ENCODE data around the gene SUGP1.

The SUGP1 gene

DNA sequence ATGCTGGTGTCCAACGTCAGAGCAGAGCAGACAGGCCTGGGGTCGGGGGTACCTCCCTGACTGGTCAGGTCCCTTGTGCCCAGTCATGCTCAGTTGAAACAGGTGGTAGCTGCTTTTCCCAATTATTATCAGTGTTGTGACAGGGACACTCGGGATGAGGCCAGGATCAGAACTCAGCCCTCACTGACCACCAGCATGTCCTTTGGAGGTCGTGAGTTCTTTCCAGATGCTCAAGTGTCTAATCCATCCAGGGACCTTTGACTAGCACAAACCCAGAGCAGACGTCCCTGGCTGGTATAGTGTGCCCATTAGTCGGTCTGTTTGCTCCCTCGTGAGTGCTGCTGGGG is 22.7 kb upstream of the SUGP1 start:
- DNase-seq: no peak
- in situ Hi-C loops (cut with MboI; ENCODE audit: low pct_unique_long_range_greater_than_20kb, low sequenced_read_pairs): no loop called here

GRCh38 chr19:19342086-19343015 is 22.0 kb upstream of the SUGP1 start:
- DNase-seq: peak; percentile 39

GRCh38 chr19:19341026-19341425 is 20.7 kb upstream of the SUGP1 start:
- DNase-seq: no peak
- in situ Hi-C loops (cut with MboI; ENCODE audit: low pct_unique_long_range_greater_than_20kb, low sequenced_read_pairs): no loop called here

More at GRCh38 chr19:19342086-19343015, 22.0 kb upstream of the SUGP1 start:
- in situ Hi-C loops (cut with MboI; ENCODE audit: low pct_unique_long_range_greater_than_20kb, low sequenced_read_pairs): no loop called here

DNA sequence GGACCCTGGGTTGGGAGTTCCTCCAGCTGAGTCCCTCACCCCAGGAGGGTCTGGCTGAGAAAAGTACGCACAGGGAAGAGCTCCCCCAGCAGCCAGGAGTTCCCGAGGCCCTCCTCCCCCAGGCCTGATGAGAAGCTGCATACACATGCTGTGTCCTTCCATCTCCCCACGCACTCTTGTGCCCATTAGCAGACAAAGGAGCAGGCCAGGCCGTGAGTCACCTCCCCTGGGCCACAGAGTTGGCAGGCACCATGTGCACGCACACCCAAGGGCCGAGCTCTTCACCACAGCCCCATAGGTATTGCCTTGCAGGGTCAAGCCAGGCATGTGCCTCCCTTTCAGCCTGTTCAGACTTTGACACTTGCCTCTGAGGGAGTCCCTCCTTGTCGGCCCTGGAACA is 17.8 kb upstream of the SUGP1 start:
- in situ Hi-C loops (cut with MboI; ENCODE audit: low pct_unique_long_range_greater_than_20kb, low sequenced_read_pairs): no loop called here
- no peak for DNase-seq

GRCh38 chr19:19337120-19337519 is 16.8 kb upstream of the SUGP1 start:
- DNase-seq: no peak
- in situ Hi-C loops (cut with MboI; ENCODE audit: low pct_unique_long_range_greater_than_20kb, low sequenced_read_pairs): no loop called here

- in situ Hi-C loops (cut with MboI; ENCODE audit: low pct_unique_long_range_greater_than_20kb, low sequenced_read_pairs): no loop called here
- DNase-seq: no peak
Measured at GRCh38 chr19:19336597-19336996, 16.3 kb upstream of the SUGP1 start.

DNA sequence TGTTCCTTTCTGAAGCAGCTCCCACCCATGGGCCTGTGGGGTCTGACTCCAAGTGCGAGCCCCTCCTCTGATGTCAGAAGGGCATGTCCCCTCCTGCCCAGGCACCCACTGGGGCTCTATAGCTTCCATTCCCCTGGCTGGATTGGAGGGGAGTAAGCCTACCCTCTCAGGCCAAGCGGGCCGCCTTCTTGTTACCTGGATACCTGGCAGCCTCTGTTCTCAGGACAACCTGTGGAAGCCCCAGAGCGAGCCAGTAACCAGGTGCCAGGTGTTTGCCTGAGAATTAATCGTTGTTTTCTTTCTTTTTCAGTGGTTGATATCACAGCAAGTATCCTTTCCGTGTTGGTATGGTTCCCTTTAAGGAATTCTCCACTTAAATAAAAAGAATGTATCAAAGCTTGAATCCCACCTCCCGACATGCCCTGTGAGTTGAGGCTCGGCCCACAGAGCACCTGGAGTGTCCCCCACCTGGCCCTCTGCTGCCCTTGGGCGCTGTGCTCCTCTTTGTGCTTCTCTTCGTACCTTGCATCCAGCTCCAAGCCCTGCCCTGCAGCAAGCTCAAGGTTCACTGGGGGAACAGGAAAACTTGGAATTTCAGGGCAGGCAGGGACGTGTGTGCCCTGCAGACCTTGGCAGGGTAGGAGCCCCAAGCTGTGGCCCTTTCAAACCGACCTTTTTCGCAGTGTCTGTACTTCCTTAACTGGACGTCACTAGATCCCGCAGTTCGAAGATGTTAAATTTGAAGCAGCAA is 15.3 kb upstream of the SUGP1 start:
- in situ Hi-C loops (cut with MboI; ENCODE audit: low pct_unique_long_range_greater_than_20kb, low sequenced_read_pairs): no loop called here
- DNase-seq: no peak

DNA sequence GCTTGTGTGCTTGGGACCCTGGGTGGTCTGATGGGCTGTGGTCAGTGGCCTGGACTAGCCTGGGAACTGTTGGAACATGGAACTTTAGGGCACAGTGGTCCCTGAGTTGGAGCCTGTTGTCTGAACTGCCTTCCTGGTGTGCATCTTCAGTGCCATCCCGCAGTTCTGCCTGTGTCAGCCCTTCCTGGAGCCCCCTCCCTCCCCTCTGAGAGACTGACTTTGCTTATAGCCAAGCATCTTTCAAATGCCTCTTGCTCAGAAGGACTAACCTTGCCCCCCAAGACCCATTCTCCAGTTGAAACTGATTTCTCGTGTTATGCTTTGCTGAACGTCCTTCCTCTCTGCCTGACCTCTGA is 14.7 kb upstream of the SUGP1 start:
- in situ Hi-C loops (cut with MboI; ENCODE audit: low pct_unique_long_range_greater_than_20kb, low sequenced_read_pairs): no loop called here
- DNase-seq: no peak

- in situ Hi-C loops (cut with MboI; ENCODE audit: low pct_unique_long_range_greater_than_20kb, low sequenced_read_pairs): no loop called here
- no peak for DNase-seq
Measured at GRCh38 chr19:19334063-19334988, 14.0 kb upstream of the SUGP1 start.

GRCh38 chr19:19329126-19329525 is 8.8 kb upstream of the SUGP1 start:
- DNase-seq: peak; percentile 13
- in situ Hi-C loops (cut with MboI; ENCODE audit: low pct_unique_long_range_greater_than_20kb, low sequenced_read_pairs): no loop called here

- in situ Hi-C loops (cut with MboI; ENCODE audit: low pct_unique_long_range_greater_than_20kb, low sequenced_read_pairs): no loop called here
- DNase-seq: no peak
Measured at GRCh38 chr19:19327672-19328071, 7.4 kb upstream of the SUGP1 start.

- in situ Hi-C loops (cut with MboI; ENCODE audit: low pct_unique_long_range_greater_than_20kb, low sequenced_read_pairs): no loop called here
Measured at GRCh38 chr19:19324059-19324770, 3.9 kb upstream of the SUGP1 start.

GRCh38 chr19:19321141-19321577 is 850 bp upstream of the SUGP1 start:
- in situ Hi-C loops (cut with MboI; ENCODE audit: low pct_unique_long_range_greater_than_20kb, low sequenced_read_pairs): no loop called here
- DNase-seq: peak; percentile 29

More at GRCh38 chr19:19324059-19324770, 3.9 kb upstream of the SUGP1 start:
- DNase-seq: no peak

- DNase-seq: no peak
- in situ Hi-C loops (cut with MboI; ENCODE audit: low pct_unique_long_range_greater_than_20kb, low sequenced_read_pairs): no loop called here
Measured at GRCh38 chr19:19319732-19320360, 463 bp downstream of the SUGP1 start.

DNA sequence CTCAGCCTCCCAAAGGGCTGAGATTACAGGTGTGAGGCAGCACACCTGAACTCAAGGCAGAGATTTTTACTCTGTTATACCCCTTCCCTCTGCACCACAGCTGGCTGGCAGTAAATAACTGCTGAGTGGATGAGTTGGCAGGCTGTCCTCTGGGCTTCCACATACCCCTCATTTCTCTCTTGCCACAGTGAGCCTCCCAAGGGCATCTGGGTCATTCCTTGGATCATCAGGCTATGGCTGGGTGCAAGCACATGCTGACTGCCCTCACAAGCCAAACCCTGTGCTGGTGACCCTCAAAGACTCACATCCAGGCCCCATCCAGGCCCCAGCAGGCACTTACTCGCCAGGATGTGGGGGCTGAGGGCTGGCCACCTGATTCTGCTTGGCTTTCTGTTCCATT is 4.2 kb downstream of the SUGP1 start:
- DNase-seq: no peak
- in situ Hi-C loops (cut with MboI; ENCODE audit: low pct_unique_long_range_greater_than_20kb, low sequenced_read_pairs): no loop called here

DNA sequence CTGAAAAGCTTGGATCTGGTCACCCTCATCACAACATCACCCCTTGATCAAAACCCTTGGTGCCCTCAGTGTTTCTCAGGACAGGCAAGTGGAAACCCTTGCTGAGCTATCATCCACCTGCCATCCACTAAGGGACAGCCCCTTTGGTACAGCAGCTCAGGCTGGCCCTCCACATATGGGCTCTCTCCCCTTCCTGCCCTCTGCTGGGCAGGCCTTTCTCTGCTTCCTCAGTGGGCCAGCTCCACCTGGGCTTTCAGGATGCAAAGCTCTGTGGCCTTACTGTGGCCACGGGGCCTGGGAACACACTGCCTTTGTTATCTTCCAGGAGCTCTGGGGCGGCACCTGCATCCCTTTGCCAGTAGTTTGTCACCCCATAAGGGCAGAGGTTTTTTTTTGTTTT is 4.9 kb downstream of the SUGP1 start:
- in situ Hi-C loops (cut with MboI; ENCODE audit: low pct_unique_long_range_greater_than_20kb, low sequenced_read_pairs): no loop called here
- DNase-seq: no peak

- in situ Hi-C loops (cut with MboI; ENCODE audit: low pct_unique_long_range_greater_than_20kb, low sequenced_read_pairs): no loop called here
- no peak for DNase-seq
Measured at GRCh38 chr19:19308373-19308772, 11.9 kb downstream of the SUGP1 start.

DNA sequence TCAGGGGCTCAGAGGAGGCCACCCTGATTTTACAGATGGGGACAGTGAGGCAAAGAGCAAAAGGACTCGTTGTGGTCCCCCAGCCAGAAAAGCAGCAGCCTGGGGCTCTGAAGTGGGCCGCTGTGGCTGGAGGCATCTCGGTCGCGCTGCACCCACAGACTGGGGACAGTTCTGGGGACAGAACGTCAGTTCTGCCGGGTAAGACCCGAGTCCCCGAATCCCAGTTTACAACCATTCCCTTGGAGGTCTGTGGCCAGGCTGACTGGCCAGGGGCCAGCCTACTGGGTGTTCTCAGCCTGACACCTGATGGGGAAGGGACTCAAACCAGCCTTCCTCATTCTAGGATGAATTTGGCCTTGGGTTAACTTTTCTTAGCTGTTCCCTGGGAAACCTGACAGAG is 14.1 kb downstream of the SUGP1 start:
- DNase-seq: no peak
- in situ Hi-C loops (cut with MboI; ENCODE audit: low pct_unique_long_range_greater_than_20kb, low sequenced_read_pairs): no loop called here
